ENCODE results near the gene PPP1R1B.

- TF ChIP-seq CTCF (IDR thresholded peaks at IDR 0.05) (no peak), POLR2AphosphoS5 (IDR thresholded peaks at IDR 0.05) (no peak), EP300 (IDR thresholded peaks at IDR 0.05) (no peak)
These were observed 50.3 kb downstream of the PPP1R1B start for GRCh38 chr17:39677072-39677471.

Data from gastroesophageal sphincter (tissue), 3 donors.